ENCODE results near the gene NPAS2.

The NPAS2 gene

DNA sequence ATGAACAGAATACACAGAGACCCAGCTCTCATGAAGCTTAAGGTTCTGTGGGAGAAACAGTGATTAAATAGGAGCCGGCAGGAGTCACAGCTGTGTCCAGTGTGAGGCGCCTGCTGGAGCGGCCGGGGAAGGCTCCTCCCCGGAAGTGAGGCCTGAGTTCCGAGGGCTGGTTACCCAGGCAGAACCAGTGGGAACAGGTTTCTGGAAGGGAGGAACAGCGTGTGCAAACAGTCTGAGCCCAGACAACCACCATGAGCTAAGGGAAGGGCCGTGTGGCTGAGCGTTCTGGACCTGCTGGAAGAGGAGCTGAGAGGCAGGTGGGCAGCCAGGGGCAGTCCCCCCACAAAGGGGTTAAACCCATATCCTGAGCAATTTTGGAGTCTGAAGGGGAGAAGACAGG is 26.0 kb upstream of the NPAS2 start:
- no peak for DNase-seq (ENCODE audit: low read depth)
- TF ChIP-seq, protein P1, sequence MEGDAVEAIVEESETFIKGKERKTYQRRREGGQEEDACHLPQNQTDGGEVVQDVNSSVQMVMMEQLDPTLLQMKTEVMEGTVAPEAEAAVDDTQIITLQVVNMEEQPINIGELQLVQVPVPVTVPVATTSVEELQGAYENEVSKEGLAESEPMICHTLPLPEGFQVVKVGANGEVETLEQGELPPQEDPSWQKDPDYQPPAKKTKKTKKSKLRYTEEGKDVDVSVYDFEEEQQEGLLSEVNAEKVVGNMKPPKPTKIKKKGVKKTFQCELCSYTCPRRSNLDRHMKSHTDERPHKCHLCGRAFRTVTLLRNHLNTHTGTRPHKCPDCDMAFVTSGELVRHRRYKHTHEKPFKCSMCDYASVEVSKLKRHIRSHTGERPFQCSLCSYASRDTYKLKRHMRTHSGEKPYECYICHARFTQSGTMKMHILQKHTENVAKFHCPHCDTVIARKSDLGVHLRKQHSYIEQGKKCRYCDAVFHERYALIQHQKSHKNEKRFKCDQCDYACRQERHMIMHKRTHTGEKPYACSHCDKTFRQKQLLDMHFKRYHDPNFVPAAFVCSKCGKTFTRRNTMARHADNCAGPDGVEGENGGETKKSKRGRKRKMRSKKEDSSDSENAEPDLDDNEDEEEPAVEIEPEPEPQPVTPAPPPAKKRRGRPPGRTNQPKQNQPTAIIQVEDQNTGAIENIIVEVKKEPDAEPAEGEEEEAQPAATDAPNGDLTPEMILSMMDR (IDR thresholded peaks at IDR 0.05; ENCODE audit: low read depth, low read length, missing control alignments), result no peak
- no peak overlapping the region for H3K4me3 ChIP-seq (ENCODE audit: low read depth, low read length)

DNA sequence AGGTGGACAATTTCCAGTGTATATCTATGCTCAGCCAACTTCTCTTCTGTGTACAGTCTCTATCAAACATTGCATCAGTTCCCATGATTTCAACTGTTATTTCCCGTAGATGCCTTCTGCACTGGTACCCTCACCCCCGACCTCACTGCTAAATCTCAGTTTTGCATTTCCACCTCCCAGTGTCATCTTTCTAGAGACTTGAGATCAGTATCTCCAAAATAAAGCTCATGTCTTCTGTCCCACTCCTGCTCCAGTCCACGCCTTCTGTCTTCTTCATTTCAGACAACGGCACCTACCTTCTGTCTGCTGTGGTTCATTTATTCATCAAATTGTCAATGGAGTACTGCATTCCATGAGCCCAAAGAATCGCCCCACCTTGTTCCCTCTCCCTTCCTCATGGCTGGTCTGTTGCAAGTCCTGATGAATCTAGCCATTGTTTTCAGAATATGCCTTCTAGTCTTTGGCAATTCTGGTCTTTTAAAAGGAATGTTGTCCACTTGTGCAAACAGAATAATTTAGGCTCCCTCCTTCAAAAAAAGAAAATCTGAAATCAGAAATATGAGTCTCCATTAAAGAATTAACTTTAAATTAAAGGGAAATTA is 23.3 kb upstream of the NPAS2 start:
- DNase-seq (ENCODE audit: low read depth), result no peak
- TF ChIP-seq, protein P1 (IDR thresholded peaks at IDR 0.05; ENCODE audit: low read depth, low read length, missing control alignments), result no peak
- H3K4me3 ChIP-seq (ENCODE audit: low read depth, low read length), result no peak overlapping the region

DNA sequence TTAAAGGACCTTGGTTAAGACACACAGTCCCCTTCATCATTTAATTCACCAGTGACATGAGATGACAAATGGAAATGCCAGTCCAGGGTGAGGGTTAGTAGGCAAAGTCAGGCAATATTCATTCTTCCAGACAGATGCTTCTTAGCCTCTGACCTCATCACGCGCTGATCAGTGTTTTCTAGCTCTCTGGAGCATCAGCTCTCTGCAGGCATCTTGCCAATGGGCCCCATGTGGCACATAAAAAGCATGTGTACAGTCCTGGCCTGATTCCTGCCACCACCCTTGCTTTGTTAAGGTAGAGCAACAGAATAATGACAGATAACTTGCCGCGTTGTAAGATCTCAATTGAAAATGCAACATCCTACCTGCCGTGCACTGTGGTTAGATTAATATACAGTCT is 20.3 kb upstream of the NPAS2 start:
- H3K4me3 ChIP-seq (ENCODE audit: low read depth, low read length), result no peak overlapping the region
- TF ChIP-seq, protein P1 (IDR thresholded peaks at IDR 0.05; ENCODE audit: low read depth, low read length, missing control alignments), result no peak
- DNase-seq (ENCODE audit: low read depth), result no peak

DNA sequence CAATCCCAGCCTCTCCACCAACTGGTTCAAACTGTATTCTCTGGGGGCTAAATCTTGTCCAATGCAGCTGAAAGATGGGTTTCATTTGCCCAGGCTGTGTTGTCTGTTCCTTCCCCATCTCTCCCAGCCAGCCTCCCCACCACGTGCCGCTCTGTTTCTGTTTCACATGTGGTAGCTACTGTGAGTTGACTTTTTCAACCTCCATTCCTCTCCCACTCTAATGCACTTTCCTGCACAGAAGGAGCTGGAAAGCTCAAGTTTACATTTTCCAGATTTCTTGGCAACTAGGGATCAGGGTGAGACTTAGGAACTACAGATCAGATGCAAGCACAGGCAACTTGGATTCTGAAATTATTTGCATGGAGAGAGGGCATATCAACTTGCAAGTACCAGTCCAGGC is 19.0 kb upstream of the NPAS2 start:
- H3K4me3 ChIP-seq (ENCODE audit: low read depth, low read length), result no peak overlapping the region
- TF ChIP-seq, protein P1 (IDR thresholded peaks at IDR 0.05; ENCODE audit: low read depth, low read length, missing control alignments), result no peak
- DNase-seq (ENCODE audit: low read depth), result no peak

DNA sequence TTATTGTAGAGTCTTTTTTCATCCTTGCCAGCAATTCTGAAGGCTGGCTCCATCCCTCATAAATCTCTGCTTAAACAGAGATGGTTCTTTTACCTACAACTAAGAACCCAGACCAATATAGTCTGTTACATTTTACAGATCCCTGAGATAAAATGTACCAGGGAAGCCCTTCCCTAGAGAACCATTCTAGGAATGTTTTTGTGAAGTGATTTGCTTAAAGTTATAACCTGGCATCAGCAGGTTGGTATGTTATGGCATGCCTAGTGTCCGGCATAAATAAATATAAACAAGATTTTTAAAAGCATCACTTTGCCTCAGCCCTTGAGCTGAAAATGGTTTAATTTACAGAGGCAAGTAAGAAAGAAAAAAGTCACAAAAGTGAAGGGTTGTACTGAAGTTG is 18.5 kb upstream of the NPAS2 start:
- no peak overlapping the region for H3K4me3 ChIP-seq (ENCODE audit: low read depth, low read length)
- DNase-seq (ENCODE audit: low read depth), result no peak
- TF ChIP-seq, protein P1 (IDR thresholded peaks at IDR 0.05; ENCODE audit: low read depth, low read length, missing control alignments), result no peak

DNA sequence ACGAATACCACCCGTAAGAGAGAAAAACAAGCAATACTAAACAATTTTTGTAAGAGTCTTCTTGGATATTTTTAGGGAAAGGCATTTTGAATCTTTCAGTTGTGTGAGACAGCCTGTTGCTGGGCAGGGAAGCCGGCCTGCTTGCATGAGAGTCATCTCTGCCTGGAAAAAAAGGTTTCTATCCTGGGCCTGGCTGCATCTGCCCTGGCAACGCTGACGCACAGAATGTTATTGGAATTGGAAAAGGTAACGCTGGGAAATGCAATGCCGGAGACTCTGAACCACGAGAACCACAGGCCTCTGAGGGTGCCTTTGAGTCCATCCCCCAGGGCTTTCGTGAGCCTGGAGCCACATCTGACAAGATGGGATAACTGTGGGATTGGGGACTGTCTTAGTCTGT is 17.9 kb upstream of the NPAS2 start:
- no peak overlapping the region for H3K4me3 ChIP-seq (ENCODE audit: low read depth, low read length)
- no peak for DNase-seq (ENCODE audit: low read depth)
- TF ChIP-seq, protein P1 (IDR thresholded peaks at IDR 0.05; ENCODE audit: low read depth, low read length, missing control alignments), result no peak

DNA sequence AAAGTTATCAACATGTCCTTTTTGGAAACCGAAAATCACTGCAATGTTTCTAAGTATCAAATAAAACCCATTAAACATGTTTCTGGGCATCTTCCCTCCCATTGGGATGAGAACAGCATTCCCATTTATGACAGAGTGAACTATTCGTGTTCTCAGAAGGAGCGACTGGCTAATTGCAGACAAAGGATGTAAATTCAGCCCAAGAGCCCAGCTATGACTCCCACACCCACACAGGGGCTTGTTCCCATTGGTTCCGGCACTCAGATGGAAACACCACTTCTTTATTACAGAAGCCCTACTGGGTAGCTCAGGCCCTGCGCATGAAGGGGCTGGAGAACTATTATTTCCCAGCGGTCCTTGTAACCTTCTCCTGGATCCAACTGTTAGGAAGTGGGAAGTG is 16.6 kb upstream of the NPAS2 start:
- TF ChIP-seq, protein P1 (IDR thresholded peaks at IDR 0.05; ENCODE audit: low read depth, low read length, missing control alignments), result no peak
- DNase-seq (ENCODE audit: low read depth), result no peak
- no peak overlapping the region for H3K4me3 ChIP-seq (ENCODE audit: low read depth, low read length)
